Common myeloid progenitor, CD34-positive (primary cell): ENCODE results near the gene TRIP13.

ENCODE experiments used
- CTCF ChIA-PET: fragments of 350-600 bp; sonication (Branson Sonifier 250); formaldehyde crosslinking; loops from one replicate; lab custom pipeline; 2021; ENCODE audit warnings: antibody characterized with exemption; lab: Charles Lee
- POLR2A ChIA-PET: fragments of 350-600 bp; sonication (Branson Sonifier 250); formaldehyde crosslinking; loops from one replicate; lab custom pipeline; 2021; ENCODE audit warnings: antibody characterized with exemption; lab: Charles Lee
- DNase-seq, 3 donors: peaks; one replicate each; pipeline versions ENCODE4 v3.0.0 to v3.0.0-alpha.2; 2013
- H3K27ac ChIP-seq, 2 experiments: 1 replicate in 1 of 2; 2 replicates in 1 of 2; pipeline ENCODE4 v1.7.0; 2013; ENCODE audit warnings: inconsistent platforms in 2 of 2, low read length in 2 of 2, mild to moderate bottlenecking in 2 of 2, low read depth in 1 of 2, moderate library complexity in 1 of 2; ENCODE audit not compliant: severe bottlenecking in 2 of 2, insufficient read depth in 1 of 2, poor library complexity in 1 of 2
- H3K27me3 ChIP-seq, 5 experiments: replicated peaks in 2 of 5; 1 replicate in 3 of 5; 2 replicates in 2 of 5; pipeline versions ENCODE4 v1.6.1 to v1.7.0; 2013; ENCODE audit warnings: low read length in 4 of 5, mild to moderate bottlenecking in 2 of 5, moderate library complexity in 2 of 5, inconsistent platforms in 1 of 5; ENCODE audit not compliant: insufficient read depth in 5 of 5, control insufficient read depth in 4 of 5
- H3K36me3 ChIP-seq, 4 experiments: 1 replicate in 2 of 4; 2 replicates in 2 of 4; pipeline versions ENCODE4 v1.6.1 to v1.7.0; 2013; ENCODE audit warnings: low read length in 3 of 4, control low read depth in 1 of 4, mild to moderate bottlenecking in 1 of 4; ENCODE audit not compliant: control insufficient read depth in 4 of 4, insufficient read depth in 4 of 4
- H3K4me1 ChIP-seq, 4 experiments: 1 replicate in 3 of 4; 2 replicates in 1 of 4; pipeline versions ENCODE4 v1.6.1 to v1.7.1; 2013; ENCODE audit warnings: low read length in 3 of 4, mild to moderate bottlenecking in 3 of 4, control low read depth in 1 of 4, inconsistent platforms in 1 of 4, moderate library complexity in 1 of 4; ENCODE audit not compliant: control insufficient read depth in 4 of 4, insufficient read depth in 4 of 4; ENCODE audit errors: control extremely low read depth in 1 of 4
- H3K4me3 ChIP-seq, 7 experiments: 1 replicate in 4 of 7; 2 replicates in 3 of 7; pipeline versions ENCODE4 v1.5.1 to v1.7.0; 2013; ENCODE audit warnings: mild to moderate bottlenecking in 7 of 7, low read length in 6 of 7, moderate library complexity in 6 of 7, inconsistent platforms in 2 of 7, low read depth in 2 of 7, control low read depth in 1 of 7; ENCODE audit not compliant: insufficient read depth in 4 of 7, control insufficient read depth in 1 of 7; ENCODE audit errors: extremely low read depth in 1 of 7
- H3K9me3 ChIP-seq, 5 experiments: 1 replicate in 4 of 5; 2 replicates in 1 of 5; pipeline versions ENCODE4 v1.6.1 to v1.7.1; 2013; ENCODE audit warnings: low read length in 4 of 5, mild to moderate bottlenecking in 2 of 5, inconsistent platforms in 1 of 5, low read depth in 1 of 5, moderate library complexity in 1 of 5; ENCODE audit not compliant: control insufficient read depth in 4 of 5, insufficient read depth in 2 of 5; ENCODE audit errors: control extremely low read depth in 1 of 5
- WGBS: methylation state at CpG from one replicate; pipeline ENCODE4 v1.1.5; 2013; ENCODE audit not compliant: insufficient coverage; 5-methylcytosine and 5-hydroxymethylcytosine counted together

TRIP13 gene

GRCh38 chr5:883475-884181 lies 9.1 kb upstream of the TRIP13 start:
- Histone ChIP-seq H3K27ac (no peak overlapping the region), H3K4me1 (no peaks in the 10 kb centered on the region), H3K27me3 (no peaks in the 10 kb centered on the region), H3K4me3 (no peak overlapping the region), H3K9me3 (peaks cover 0 to 7% (median 0%) of the 10 kb centered on the region in 5 experiments), H3K36me3 (peaks cover 43 to 81% (median 68%) of the 10 kb centered on the region in 4 experiments)
- DNase-seq: no peak
- POLR2A ChIA-PET: no interaction called here
- CTCF ChIA-PET: no interaction called here
- WGBS: 95% methylated on average over 18 of the region's 29 CpGs

GRCh38 chr5:884345-885126 lies 8.1 kb upstream of the TRIP13 start:
- 93% methylated on average over 15 of the region's 16 CpGs for WGBS
- ChIA-PET POLR2A (no interaction called here), CTCF (no interaction called here)
- H3K27me3 ChIP-seq: no peaks in the 10 kb centered on the region
- H3K9me3 ChIP-seq: peaks cover 0 to 7% (median 0%) of the 10 kb centered on the region in 5 experiments
- H3K36me3 ChIP-seq: peaks cover 46 to 90% (median 75%) of the 10 kb centered on the region in 4 experiments
- H3K27ac ChIP-seq: no peak overlapping the region
- no peak for DNase-seq
- H3K4me1 ChIP-seq: no peaks in the 10 kb centered on the region
- no peak overlapping the region for H3K4me3 ChIP-seq

GRCh38 chr5:885127-885442 lies 7.6 kb upstream of the TRIP13 start:
- ChIA-PET POLR2A (no interaction called here), CTCF (no interaction called here)
- H3K9me3 ChIP-seq: peaks cover 0 to 7% (median 0%) of the 10 kb centered on the region in 5 experiments
- no peak for DNase-seq
- no peaks in the 10 kb centered on the region for H3K4me1 ChIP-seq
- no peaks in the 10 kb centered on the region for H3K27me3 ChIP-seq
- H3K4me3 ChIP-seq: no peak overlapping the region
- no peak overlapping the region for H3K27ac ChIP-seq
- WGBS: 97% methylated on average over 18 of the region's 18 CpGs
- H3K36me3 ChIP-seq: peaks cover 50 to 96% (median 79%) of the 10 kb centered on the region in 4 experiments

- Histone ChIP-seq H3K4me1 (no peaks in the 10 kb centered on the region), H3K36me3 (peaks cover 54 to 99% (median 82%) of the 10 kb centered on the region in 4 experiments), H3K9me3 (peaks cover 0 to 7% (median 0%) of the 10 kb centered on the region in 5 experiments), H3K27ac (no peak overlapping the region), H3K27me3 (no peaks in the 10 kb centered on the region), H3K4me3 (no peak overlapping the region)
- ChIA-PET POLR2A (no interaction called here), CTCF (interaction anchor here (1.2 to 10.1 kb wide), 2 partner anchors 9 to 214 kb away, joined by 3 to 67 read pairs; no protein-coding TSS in a partner anchor)
- WGBS: 95% methylated on average over 7 of the region's 13 CpGs
- DNase-seq: no peak
These were observed 7.2 kb upstream of the TRIP13 start for GRCh38 chr5:885529-885928.

- POLR2A ChIA-PET: no interaction called here
- WGBS: 91% methylated on average over 12 of the region's 13 CpGs
- CTCF ChIA-PET: interaction anchor here (1.2 to 10.1 kb wide), 2 partner anchors 8 to 215 kb away, joined by 3 to 67 read pairs; no protein-coding TSS in a partner anchor
These were observed 6.6 kb upstream of the TRIP13 start for GRCh38 chr5:886036-886435.

GRCh38 chr5:886716-887325 lies 5.9 kb upstream of the TRIP13 start:
- H3K36me3 ChIP-seq: peaks cover 50 to 96% (median 77%) of the 10 kb centered on the region in 4 experiments
- CTCF ChIA-PET: interaction anchor here (1.2 to 10.1 kb wide), 4 partner anchors 8 to 216 kb away, joined by 3 to 67 read pairs (median 4); no protein-coding TSS in a partner anchor

More at GRCh38 chr5:886036-886435, 6.6 kb upstream of the TRIP13 start:
- no peak for DNase-seq
- Histone ChIP-seq H3K27me3 (no peaks in the 10 kb centered on the region), H3K9me3 (peaks cover 0 to 7% (median 0%) of the 10 kb centered on the region in 5 experiments), H3K4me3 (no peak overlapping the region), H3K36me3 (peaks cover 54 to 98% (median 83%) of the 10 kb centered on the region in 4 experiments), H3K27ac (no peak overlapping the region), H3K4me1 (peaks cover 0 to 2% (median under 1%) of the 10 kb centered on the region in 4 experiments)

More at GRCh38 chr5:886716-887325, 5.9 kb upstream of the TRIP13 start:
- POLR2A ChIA-PET: no interaction called here
- peaks cover 0 to 10% (median 7%) of the 10 kb centered on the region in 4 experiments for H3K4me1 ChIP-seq
- DNase-seq: no peak
- peaks cover 0 to 7% (median 0%) of the 10 kb centered on the region in 5 experiments for H3K9me3 ChIP-seq
- H3K27me3 ChIP-seq: no peaks in the 10 kb centered on the region
- no peak overlapping the region for H3K27ac ChIP-seq
- no peak overlapping the region for H3K4me3 ChIP-seq
- WGBS: 98% methylated on average over 26 of the region's 26 CpGs
